HepG2 (cell line): Measurements from ENCODE around the gene RUNDC1. TPM values are rescaled to one million over a fixed set of nuclear protein-coding genes. Genes with fewer than 3 reads are reported as not detected.

ENCODE experiments used
- ELF4 ChIP-seq: sonication (generic); formaldehyde crosslinking; IDR thresholded peaks from 2 replicates; pipeline ENCODE4 v1.5.0; 2020; ENCODE audit warnings: missing genetic modification reagents, mild to moderate bottlenecking, moderate library complexity, borderline replicate concordance
- FOXC1 ChIP-seq: sonication (generic); formaldehyde crosslinking; IDR thresholded peaks from 2 replicates; pipeline ENCODE4 v1.8.0; 2022; ENCODE audit warnings: mild to moderate bottlenecking, missing genetic modification reagents, borderline replicate concordance
- HES4 ChIP-seq: sonication (generic); formaldehyde crosslinking; IDR thresholded peaks from 2 replicates; pipeline ENCODE4 v1.9.0; 2021; ENCODE audit warnings: mild to moderate bottlenecking, missing genetic modification reagents, borderline replicate concordance
- NAIF1 ChIP-seq: sonication (generic); formaldehyde crosslinking; IDR thresholded peaks from 2 replicates; pipeline ENCODE4 v1.5.0; 2020; ENCODE audit warnings: mild to moderate bottlenecking, missing genetic modification reagents, borderline replicate concordance
- NFE2 ChIP-seq: sonication (generic); formaldehyde crosslinking; IDR thresholded peaks from 2 replicates; pipeline ENCODE4 v1.4.0; 2020; ENCODE audit warnings: missing genetic modification reagents
- NFIC ChIP-seq: IDR thresholded peaks from 2 replicates; pipeline ENCODE4 v1.6.1; 2012; ENCODE audit warnings: mild to moderate bottlenecking, low read length, inconsistent platforms
- RXRB ChIP-seq: IDR thresholded peaks from 2 replicates; pipeline ENCODE4 v1.6.1; 2016; ENCODE audit warnings: borderline replicate concordance, missing genetic modification reagents, missing compliant biosample characterization
- U2AF1 ChIP-seq: fragments of 200-400 bp; formaldehyde crosslinking; optimal IDR thresholded peaks from 2 replicates; pipeline ENCODE3; 2017; ENCODE audit warnings: mild to moderate bottlenecking, low read depth, low read length
- ZC3H13 ChIP-seq: sonication (generic); formaldehyde crosslinking; IDR thresholded peaks from 2 replicates; pipeline ENCODE4 v1.8.1; 2023; ENCODE audit warnings: mild to moderate bottlenecking, missing genetic modification reagents, moderate library complexity
- ZFP90 ChIP-seq: sonication (generic); formaldehyde crosslinking; IDR thresholded peaks from 2 replicates; pipeline ENCODE4 v1.8.0; 2022; ENCODE audit warnings: missing genetic modification reagents, mild to moderate bottlenecking, inconsistent platforms, borderline replicate concordance
- ZMAT3 ChIP-seq: sonication (generic); formaldehyde crosslinking; conservative IDR thresholded peaks from 2 replicates; pipeline ENCODE4 v1.7.0; 2021; ENCODE audit warnings: missing genetic modification reagents
- ZNF317 ChIP-seq: sonication (generic); formaldehyde crosslinking; IDR thresholded peaks from 2 replicates; pipeline ENCODE4 v1.5.0; 2020; ENCODE audit warnings: mild to moderate bottlenecking, missing genetic modification reagents
- ZNF331 ChIP-seq: sonication (generic); formaldehyde crosslinking; IDR thresholded peaks from 2 replicates; pipeline ENCODE4 v1.4.0; 2020; ENCODE audit warnings: missing genetic modification reagents
- ZNF383 ChIP-seq: sonication (generic); formaldehyde crosslinking; IDR thresholded peaks from 2 replicates; pipeline ENCODE4 v1.4.0; 2020; ENCODE audit warnings: missing genetic modification reagents, mild to moderate bottlenecking, borderline replicate concordance
- ZNF546 ChIP-seq: sonication (generic); formaldehyde crosslinking; conservative IDR thresholded peaks from 2 replicates; pipeline ENCODE4 v1.8.1; 2023; ENCODE audit warnings: mild to moderate bottlenecking, missing genetic modification reagents
- ZNF619 ChIP-seq: sonication (generic); formaldehyde crosslinking; IDR thresholded peaks from 2 replicates; pipeline ENCODE4 v1.4.0; 2020; ENCODE audit warnings: mild to moderate bottlenecking, missing genetic modification reagents
- ZSCAN9 ChIP-seq: IDR thresholded peaks from 2 replicates; pipeline ENCODE4 v1.6.1; 2016; ENCODE audit warnings: borderline replicate concordance
- polyA plus RNA-seq, 8 experiments: library from polyadenylated mRNA; depleted of rRNA in 3 of 8; stranded (reverse) in 7 of 8; unstranded in 1 of 8; fragments of >200 nt; fragmentation: Illumina TruSeq in 4 of 8; extraction: Trizol in 4 of 8; gene quantifications; 2 replicates each; pipeline versions ENCODE4 v1.2.1 to v1.2.3, GENCODE V29; 2011 to 2016; ENCODE audit warnings: low read depth in 4 of 8, missing spikeins in 1 of 8, mixed read lengths in 1 of 8; ENCODE audit not compliant: insufficient read depth in 1 of 8
- total RNA-seq, 5 experiments: library from RNA; depleted of rRNA; stranded (reverse); fragments of >200 nt; fragmentation: Illumina TruSeq; extraction: Trizol; gene quantifications; 2 replicates each; pipeline ENCODE4 v1.2.3, GENCODE V29; 2016; ENCODE audit warnings: low read depth in 1 of 5
- TF ChIP-seq, protein P1 (sequence below): sonication (generic); formaldehyde crosslinking; IDR thresholded peaks from 2 replicates; pipeline ENCODE4 v1.8.1; 2022; ENCODE audit warnings: low read depth, mild to moderate bottlenecking, missing genetic modification reagents
- TF ChIP-seq, protein P2 (sequence below): sonication (generic); formaldehyde crosslinking; IDR thresholded peaks from 2 replicates; pipeline ENCODE4 v1.8.0; 2022; ENCODE audit warnings: missing genetic modification reagents, mild to moderate bottlenecking, moderate library complexity, borderline replicate concordance
- TF ChIP-seq, protein P3 (sequence below): sonication (generic); formaldehyde crosslinking; IDR thresholded peaks from 2 replicates; pipeline ENCODE4 v1.5.1; 2020; ENCODE audit warnings: mild to moderate bottlenecking, missing genetic modification reagents, moderate library complexity
- TF ChIP-seq, protein P4 (sequence below): sonication (generic); formaldehyde crosslinking; IDR thresholded peaks from 2 replicates; pipeline ENCODE4 v1.8.0; 2022; ENCODE audit warnings: low read depth, missing genetic modification reagents

RUNDC1 gene
- total and polyA plus RNA-seq, 2 of the 13 experiments (the other 11 are each of a cell fraction or from before 2014, with no cell fraction given) = 10.3 to 11.4 TPM

DNA sequence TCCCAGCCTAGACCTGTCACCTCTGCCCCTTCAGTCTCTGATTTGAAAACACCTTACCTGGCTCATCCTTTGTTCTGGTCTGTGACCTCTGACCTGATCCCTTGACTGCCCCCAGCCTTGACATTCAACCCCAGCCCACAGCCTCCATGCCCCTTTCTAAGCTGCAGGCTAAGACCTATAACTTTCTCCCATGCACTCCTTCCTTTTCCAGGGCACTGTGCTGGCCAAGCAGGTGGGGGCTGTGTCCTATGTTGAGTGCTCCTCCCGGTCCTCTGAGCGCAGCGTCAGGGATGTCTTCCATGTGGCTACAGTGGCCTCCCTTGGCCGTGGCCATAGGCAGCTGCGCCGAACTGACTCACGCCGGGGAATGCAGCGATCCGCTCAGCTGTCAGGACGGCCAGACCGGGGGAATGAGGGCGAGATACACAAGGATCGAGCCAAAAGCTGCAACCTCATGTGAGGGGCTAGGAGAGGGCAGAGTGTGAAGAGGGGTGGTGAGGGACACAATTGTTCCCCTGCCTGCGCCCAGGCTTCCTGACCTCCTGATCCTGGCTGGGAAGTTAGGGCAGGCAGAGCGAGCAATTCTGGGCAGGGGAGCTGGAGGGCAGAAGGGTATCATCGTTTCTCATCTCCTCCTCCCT, 48.0 kb downstream of the RUNDC1 start (continued):
- TF ChIP-seq, protein P1, sequence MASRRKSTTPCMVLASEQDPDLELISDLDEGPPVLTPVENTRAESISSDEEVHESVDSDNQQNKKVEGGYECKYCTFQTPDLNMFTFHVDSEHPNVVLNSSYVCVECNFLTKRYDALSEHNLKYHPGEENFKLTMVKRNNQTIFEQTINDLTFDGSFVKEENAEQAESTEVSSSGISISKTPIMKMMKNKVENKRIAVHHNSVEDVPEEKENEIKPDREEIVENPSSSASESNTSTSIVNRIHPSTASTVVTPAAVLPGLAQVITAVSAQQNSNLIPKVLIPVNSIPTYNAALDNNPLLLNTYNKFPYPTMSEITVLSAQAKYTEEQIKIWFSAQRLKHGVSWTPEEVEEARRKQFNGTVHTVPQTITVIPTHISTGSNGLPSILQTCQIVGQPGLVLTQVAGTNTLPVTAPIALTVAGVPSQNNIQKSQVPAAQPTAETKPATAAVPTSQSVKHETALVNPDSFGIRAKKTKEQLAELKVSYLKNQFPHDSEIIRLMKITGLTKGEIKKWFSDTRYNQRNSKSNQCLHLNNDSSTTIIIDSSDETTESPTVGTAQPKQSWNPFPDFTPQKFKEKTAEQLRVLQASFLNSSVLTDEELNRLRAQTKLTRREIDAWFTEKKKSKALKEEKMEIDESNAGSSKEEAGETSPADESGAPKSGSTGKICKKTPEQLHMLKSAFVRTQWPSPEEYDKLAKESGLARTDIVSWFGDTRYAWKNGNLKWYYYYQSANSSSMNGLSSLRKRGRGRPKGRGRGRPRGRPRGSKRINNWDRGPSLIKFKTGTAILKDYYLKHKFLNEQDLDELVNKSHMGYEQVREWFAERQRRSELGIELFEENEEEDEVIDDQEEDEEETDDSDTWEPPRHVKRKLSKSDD (CRISPR knock-in tag) = peak; percentile 31; the same call in 1 of the 2 replicates
- TF ChIP-seq, protein P2, sequence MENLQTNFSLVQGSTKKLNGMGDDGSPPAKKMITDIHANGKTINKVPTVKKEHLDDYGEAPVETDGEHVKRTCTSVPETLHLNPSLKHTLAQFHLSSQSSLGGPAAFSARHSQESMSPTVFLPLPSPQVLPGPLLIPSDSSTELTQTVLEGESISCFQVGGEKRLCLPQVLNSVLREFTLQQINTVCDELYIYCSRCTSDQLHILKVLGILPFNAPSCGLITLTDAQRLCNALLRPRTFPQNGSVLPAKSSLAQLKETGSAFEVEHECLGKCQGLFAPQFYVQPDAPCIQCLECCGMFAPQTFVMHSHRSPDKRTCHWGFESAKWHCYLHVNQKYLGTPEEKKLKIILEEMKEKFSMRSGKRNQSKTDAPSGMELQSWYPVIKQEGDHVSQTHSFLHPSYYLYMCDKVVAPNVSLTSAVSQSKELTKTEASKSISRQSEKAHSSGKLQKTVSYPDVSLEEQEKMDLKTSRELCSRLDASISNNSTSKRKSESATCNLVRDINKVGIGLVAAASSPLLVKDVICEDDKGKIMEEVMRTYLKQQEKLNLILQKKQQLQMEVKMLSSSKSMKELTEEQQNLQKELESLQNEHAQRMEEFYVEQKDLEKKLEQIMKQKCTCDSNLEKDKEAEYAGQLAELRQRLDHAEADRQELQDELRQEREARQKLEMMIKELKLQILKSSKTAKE (CRISPR knock-in tag) = no peak
- TF ChIP-seq, protein P3, sequence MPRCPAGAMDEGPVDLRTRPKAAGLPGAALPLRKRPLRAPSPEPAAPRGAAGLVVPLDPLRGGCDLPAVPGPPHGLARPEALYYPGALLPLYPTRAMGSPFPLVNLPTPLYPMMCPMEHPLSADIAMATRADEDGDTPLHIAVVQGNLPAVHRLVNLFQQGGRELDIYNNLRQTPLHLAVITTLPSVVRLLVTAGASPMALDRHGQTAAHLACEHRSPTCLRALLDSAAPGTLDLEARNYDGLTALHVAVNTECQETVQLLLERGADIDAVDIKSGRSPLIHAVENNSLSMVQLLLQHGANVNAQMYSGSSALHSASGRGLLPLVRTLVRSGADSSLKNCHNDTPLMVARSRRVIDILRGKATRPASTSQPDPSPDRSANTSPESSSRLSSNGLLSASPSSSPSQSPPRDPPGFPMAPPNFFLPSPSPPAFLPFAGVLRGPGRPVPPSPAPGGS (CRISPR knock-in tag) = no peak
- TF ChIP-seq U2AF1 (no peak), HES4 (CRISPR knock-in tag) (0 out of 2 replicates have a peak, but pooled peaks have one; percentile 62), ZFP90 (0 out of 2 replicates have a peak, but pooled peaks have one; percentile 36), ZMAT3 (CRISPR knock-in tag) (no peak), NAIF1 (CRISPR knock-in tag) (no peak), ZNF619 (CRISPR knock-in tag) (0 out of 2 replicates have a peak, but pooled peaks have one; percentile 35), RXRB (CRISPR knock-in tag) (no peak), NFE2 (CRISPR knock-in tag) (no peak), ZSCAN9 (CRISPR knock-in tag) (no peak), FOXC1 (CRISPR knock-in tag) (no peak; the same call in 1 of the 2 replicates), NFIC (no peak), ZC3H13 (CRISPR knock-in tag) (no peak), ZNF317 (CRISPR knock-in tag) (no peak), ZNF546 (CRISPR knock-in tag) (no peak), ELF4 (CRISPR knock-in tag) (no peak), ZNF331 (CRISPR knock-in tag) (no peak), ZNF383 (no peak)
- TF ChIP-seq, protein P4, sequence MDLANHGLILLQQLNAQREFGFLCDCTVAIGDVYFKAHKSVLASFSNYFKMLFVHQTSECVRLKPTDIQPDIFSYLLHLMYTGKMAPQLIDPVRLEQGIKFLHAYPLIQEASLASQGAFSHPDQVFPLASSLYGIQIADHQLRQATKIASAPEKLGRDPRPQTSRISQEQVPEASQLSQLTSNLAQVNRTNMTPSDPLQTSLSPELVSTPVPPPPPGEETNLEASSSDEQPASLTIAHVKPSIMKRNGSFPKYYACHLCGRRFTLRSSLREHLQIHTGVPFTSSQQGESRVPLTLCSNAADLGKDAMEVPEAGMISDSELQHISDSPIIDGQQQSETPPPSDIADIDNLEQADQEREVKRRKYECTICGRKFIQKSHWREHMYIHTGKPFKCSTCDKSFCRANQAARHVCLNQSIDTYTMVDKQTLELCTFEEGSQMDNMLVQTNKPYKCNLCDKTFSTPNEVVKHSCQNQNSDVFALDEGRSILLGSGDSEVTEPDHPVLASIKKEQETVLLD (CRISPR knock-in tag) = no peak
